HG02973 (cell line): ENCODE data around the gene MYO1E.
"Not testable (repeated sequence)": the region's sequence is repeated elsewhere in the genome, so short reads cannot be mapped to it uniquely, and the experiment has no call there.

ENCODE experiments used
- ATAC-seq: cut with Tn5 transposase; IDR thresholded peaks from one replicate; pipeline ENCODE4 v1.9.1; 2021; ENCODE audit warnings: moderate library complexity; ENCODE audit not compliant: unreplicated experiment

MYO1E gene

DNA sequence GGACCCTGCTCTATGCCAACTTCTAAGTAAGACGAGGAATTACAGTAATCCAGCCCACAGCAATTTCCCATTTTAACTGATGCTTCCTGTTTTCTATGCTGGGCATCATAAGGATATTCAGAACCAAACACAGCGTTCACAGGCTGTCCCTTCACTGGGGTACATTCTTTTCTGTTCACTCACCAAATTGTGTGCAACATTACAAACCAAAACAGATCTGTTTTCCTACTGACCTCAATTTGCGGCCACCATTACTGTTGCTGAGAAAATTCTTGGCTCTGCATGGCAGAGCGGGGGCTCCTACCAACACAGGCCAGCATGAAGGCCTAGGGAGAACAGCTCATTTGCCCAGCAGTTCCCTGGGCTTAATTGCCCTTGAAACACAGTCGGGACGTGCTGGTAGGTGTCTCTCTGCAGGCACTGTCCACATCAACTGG is 76.5 kb downstream of the MYO1E start:
- no peak for ATAC-seq

- no peak for ATAC-seq
These were observed 77.2 kb downstream of the MYO1E start for GRCh38 chr15:59295261-59296001.

- no peak for ATAC-seq
These were observed 78.0 kb downstream of the MYO1E start for GRCh38 chr15:59294574-59295260.

DNA sequence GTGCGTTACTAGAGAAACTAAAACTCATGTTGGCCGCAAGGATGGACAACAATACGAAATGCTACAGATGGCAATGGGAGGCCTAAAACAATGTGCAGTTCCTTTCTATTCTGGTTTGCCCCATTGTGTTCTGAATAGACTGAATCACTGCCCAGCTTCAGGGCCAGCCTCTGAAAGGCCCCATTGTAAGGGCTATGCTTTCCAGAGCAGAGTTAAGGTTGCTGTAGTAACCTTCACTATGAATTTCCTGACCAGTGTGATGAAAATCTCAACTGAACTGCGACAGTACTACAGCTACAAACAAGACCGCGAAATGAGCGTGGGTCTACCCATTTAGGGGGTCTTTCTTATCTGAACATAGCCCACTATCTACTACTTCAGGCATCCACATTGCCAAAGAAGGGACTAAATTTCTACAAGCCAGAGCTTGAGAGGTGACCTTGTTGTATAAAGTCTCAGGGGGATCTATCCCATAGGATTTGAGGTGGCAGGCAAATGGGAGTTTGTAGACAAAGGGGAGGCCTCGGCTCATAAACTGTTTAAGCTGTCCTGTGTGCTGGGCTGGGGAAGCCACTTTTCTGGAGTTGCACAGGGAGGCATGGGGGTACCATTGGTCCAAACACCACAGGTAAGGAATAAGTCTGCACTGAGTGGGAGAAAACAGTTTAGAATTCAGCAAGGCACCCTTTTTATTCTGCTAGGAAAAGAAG is 80.1 kb downstream of the MYO1E start:
- ATAC-seq: no peak

GRCh38 chr15:59291213-59291549 is 81.5 kb downstream of the MYO1E start:
- no peak for ATAC-seq

DNA sequence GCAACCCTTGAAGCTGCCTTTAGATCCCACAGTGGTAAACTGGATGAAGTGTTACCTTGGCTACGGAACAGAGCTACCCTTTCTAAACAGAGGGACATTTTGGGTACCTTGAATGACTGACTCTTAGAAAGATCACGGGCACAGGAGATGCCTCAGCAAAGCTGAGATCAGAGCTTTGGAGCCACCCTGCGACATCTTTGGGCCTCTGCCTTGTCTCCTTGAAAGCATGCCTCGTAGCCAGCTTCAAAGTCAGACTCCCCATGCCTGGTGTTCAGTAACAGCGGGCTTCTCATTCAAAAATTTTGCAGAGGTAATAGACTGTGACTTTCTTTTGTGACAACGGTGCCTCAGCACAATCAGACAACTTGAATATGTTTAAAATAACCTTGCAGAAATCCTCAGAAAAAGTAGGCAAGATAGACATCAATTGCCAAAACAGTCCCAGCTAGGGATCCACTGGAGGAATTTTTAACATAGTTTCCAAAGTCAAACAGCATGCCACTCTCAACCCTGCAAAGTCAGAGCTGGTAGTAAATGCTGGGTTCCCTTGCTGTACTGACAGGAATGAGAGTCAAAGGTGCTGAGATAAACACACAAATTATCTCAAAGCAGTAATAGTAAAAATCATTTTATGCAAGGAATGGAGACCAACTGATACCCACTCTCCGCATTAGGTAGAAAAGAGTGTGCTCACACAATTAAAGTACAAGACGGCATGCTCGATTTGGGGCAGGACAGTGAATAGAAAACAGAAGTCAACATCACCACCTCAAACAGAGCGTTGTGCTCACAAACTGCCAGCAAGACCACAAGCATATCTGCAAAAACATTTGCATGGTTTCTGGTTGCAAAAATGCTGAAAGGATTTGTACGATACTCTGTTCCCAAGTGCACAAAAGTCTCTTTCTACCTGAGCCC is 82.1 kb downstream of the MYO1E start:
- no peak for ATAC-seq

DNA sequence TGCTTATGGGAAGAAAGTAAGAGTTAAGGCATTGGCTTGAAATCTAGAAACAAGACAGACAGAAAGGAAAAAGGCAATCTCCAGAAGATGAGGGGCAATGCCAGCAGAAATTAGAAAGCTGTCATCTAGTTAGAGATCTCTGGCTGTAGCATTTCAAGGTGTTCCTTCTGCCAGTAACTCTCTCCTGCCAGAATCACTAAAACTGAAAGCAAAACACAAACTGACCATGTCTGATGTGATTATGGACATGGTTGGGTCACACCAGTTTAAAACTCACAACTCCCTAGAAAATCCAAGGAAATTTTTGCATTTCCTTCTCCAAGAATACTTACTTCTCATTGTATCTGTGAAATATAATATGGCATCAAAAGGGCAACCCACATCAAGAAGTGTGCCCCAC is 83.1 kb downstream of the MYO1E start:
- no peak for ATAC-seq

- no peak for ATAC-seq
These were observed 88.8 kb downstream of the MYO1E start for GRCh38 chr15:59283717-59284391.

- ATAC-seq: no peak
These were observed 89.9 kb downstream of the MYO1E start for GRCh38 chr15:59282515-59283337.

GRCh38 chr15:59281699-59282098 is 91.0 kb downstream of the MYO1E start:
- no peak for ATAC-seq

DNA sequence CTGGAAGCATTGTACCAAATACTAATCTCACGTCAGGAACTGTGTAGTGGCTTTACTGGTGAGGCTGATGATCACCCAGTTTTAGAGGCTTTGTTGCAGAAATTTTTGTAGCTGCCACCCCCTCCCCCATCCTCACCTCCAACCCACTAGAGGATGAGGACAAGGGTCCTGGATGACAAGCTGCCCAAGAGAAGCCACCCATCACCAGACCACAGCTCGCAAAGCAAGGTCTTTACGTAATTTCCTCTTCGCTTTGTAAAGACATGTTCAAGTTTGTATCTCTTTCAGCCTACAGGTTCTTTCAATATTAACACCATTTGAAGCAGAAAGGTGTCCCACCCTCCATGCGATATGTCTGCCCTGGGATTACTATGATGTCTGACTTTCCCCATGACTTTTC is 91.8 kb downstream of the MYO1E start:
- ATAC-seq: no peak

- ATAC-seq: not testable (repeated sequence)
These were observed 92.4 kb downstream of the MYO1E start for GRCh38 chr15:59280292-59280691.

GRCh38 chr15:59279023-59279422 is 93.6 kb downstream of the MYO1E start:
- ATAC-seq: no peak

- no peak for ATAC-seq
These were observed 94.6 kb downstream of the MYO1E start for GRCh38 chr15:59278120-59278519.

- ATAC-seq: no peak
These were observed 96.2 kb downstream of the MYO1E start for GRCh38 chr15:59276225-59277178.

DNA sequence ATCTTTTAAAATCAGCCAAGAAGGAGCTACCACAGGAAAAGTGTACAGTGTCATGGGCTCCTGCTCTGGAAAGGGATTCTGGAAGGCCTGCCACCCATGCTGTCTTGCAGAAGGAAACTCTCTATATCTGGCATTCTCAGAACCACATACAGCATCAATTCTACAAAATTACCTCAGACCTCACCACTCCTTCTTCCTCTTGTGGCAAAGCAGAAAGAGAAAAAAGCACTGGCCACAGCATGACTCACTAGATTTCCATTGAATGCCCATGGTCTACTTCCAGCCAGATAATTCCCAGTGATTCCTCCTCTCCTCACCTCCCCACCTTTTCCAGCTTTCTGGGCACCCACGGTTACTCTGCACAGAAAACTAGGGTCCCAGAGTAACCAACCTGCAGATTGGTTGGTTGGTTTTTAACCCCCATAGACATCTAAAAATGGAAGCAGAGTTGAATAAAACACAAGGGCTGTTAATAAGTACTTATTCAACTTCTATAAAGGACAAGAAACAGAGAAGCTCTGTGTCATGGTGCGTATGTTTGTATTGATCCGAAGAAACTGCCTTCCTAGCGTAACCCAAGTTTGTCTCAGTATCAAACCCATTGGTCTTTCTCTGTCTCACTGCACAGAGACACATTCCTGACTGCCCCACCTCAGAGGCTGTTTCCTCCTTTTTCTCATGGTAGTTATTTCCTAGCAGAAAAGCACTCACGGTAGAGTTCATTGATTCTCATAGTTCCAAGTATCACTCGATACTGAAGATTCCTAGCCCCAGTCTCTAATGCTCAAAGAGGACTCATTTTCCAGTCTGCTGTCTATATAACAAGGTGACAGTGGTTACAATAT is 98.3 kb downstream of the MYO1E start:
- no peak for ATAC-seq

DNA sequence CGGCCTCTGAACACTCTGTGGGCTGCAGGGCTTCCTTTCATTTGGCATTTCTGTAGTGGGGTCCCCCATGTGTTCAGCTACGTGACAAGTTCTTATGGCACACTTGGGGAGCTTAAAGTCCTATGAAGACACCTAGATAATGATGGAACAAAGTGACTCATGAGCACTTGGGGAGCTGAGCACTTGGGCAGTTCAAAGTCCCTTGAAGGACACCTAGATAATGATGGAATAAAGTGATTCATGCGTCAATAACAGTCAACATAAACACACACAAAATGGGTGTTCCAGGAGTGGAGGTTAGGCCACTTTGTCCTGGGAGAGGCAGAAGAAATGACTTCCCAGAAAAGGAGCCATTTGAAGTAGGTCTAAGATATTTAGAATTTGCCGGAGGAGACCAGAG is 99.4 kb downstream of the MYO1E start:
- no peak for ATAC-seq
